ENCODE data around the gene PTPRD. TPM values are rescaled to one million over a fixed set of nuclear protein-coding genes. Genes with fewer than 3 reads are reported as not detected.

The PTPRD gene
- total RNA-seq, 4 donors from 2014 or later = 0.78 to 11.7 (median 1.6) TPM

- in situ Hi-C loops (cut with MboI; ENCODE audit: low sequenced_read_pairs in 4 of 4) (no loop called here), intact Hi-C loops (cut with DNase I; ENCODE audit: low total_unique reads) (no loop called here)
Measured at GRCh38 chr9:8348756-8349155, 2264.0 kb downstream of the PTPRD start.

GRCh38 chr9:8346296-8346695, 2266.5 kb downstream of the PTPRD start:
- no peak for ATAC-seq
- no peak for TF ChIP-seq CTCF (IDR thresholded peaks at IDR 0.05 in 4 of 5, conservative IDR thresholded peaks at IDR 0.05 in 1 of 5)
- in situ Hi-C loops (cut with MboI; ENCODE audit: low sequenced_read_pairs in 4 of 4) = no loop called here

More at GRCh38 chr9:8348756-8349155, 2264.0 kb downstream of the PTPRD start:
- ATAC-seq (no peak), DNase-seq (no peak)
- Histone ChIP-seq H3K4me1 (no peaks in the 10 kb centered on the region), H3K36me3 (no peaks in the 10 kb centered on the region), H3K9me3 (no peaks in the 10 kb centered on the region), H3K4me3 (no peak overlapping the region), H3K27ac (no peak overlapping the region), H3K27me3 (no peaks in the 10 kb centered on the region)
- no peak for TF ChIP-seq CTCF (IDR thresholded peaks at IDR 0.05 in 4 of 5, conservative IDR thresholded peaks at IDR 0.05 in 1 of 5)
- TF ChIP-seq POLR2A (IDR thresholded peaks at IDR 0.05) = no peak

GRCh38 chr9:8338767-8339510, 2273.9 kb downstream of the PTPRD start:
- in situ Hi-C loops (cut with MboI; ENCODE audit: low sequenced_read_pairs in 4 of 4) = no loop called here
- DNase-seq (no peak), ATAC-seq (no peak)
- no peak overlapping the region for H3K27ac ChIP-seq
- intact Hi-C loops (cut with DNase I; ENCODE audit: low total_unique reads) = no loop called here
- H3K4me1 ChIP-seq = no peaks in the 10 kb centered on the region
- H3K9me3 ChIP-seq = no peaks in the 10 kb centered on the region
- H3K36me3 ChIP-seq = no peaks in the 10 kb centered on the region
- no peak for TF ChIP-seq CTCF (IDR thresholded peaks at IDR 0.05 in 4 of 5, conservative IDR thresholded peaks at IDR 0.05 in 1 of 5)
- no peak for TF ChIP-seq POLR2A (IDR thresholded peaks at IDR 0.05)
- no peak overlapping the region for H3K4me3 ChIP-seq
- H3K27me3 ChIP-seq = no peaks in the 10 kb centered on the region

More at GRCh38 chr9:8346296-8346695, 2266.5 kb downstream of the PTPRD start:
- no peaks in the 10 kb centered on the region for H3K27me3 ChIP-seq
- H3K9me3 ChIP-seq = no peaks in the 10 kb centered on the region
- no peaks in the 10 kb centered on the region for H3K36me3 ChIP-seq
- H3K4me1 ChIP-seq = no peaks in the 10 kb centered on the region
- intact Hi-C loops (cut with DNase I; ENCODE audit: low total_unique reads) = no loop called here
- no peak for DNase-seq
- H3K27ac ChIP-seq = no peak overlapping the region
- no peak overlapping the region for H3K4me3 ChIP-seq

- in situ Hi-C loops (cut with MboI; ENCODE audit: low sequenced_read_pairs in 4 of 4) = no loop called here
Measured at GRCh38 chr9:8337834-8338766, 2274.7 kb downstream of the PTPRD start.

More at GRCh38 chr9:8337834-8338766, 2274.7 kb downstream of the PTPRD start:
- H3K9me3 ChIP-seq = no peaks in the 10 kb centered on the region
- no peaks in the 10 kb centered on the region for H3K36me3 ChIP-seq
- ATAC-seq = no peak
- intact Hi-C loops (cut with DNase I; ENCODE audit: low total_unique reads) = no loop called here
- no peak for DNase-seq
- H3K27ac ChIP-seq = no peak overlapping the region
- TF ChIP-seq CTCF (IDR thresholded peaks at IDR 0.05 in 4 of 5, conservative IDR thresholded peaks at IDR 0.05 in 1 of 5) (no peak), POLR2A (IDR thresholded peaks at IDR 0.05) (no peak)
- H3K4me1 ChIP-seq = no peaks in the 10 kb centered on the region
- H3K27me3 ChIP-seq = no peaks in the 10 kb centered on the region
- H3K4me3 ChIP-seq = no peak overlapping the region
